Endothelial cell (in vitro differentiated cells): ENCODE data around the gene CTDSPL. TPM values are rescaled to one million over a fixed set of nuclear protein-coding genes. Genes with fewer than 3 reads are reported as not detected.

Source experiments
- DNase-seq: peaks from one replicate; pipeline ENCODE4 v3.0.0; 2021; ENCODE audit warnings: low spot score
- H3K27ac Mint-ChIP-seq: one replicate; pipeline ENCODE4 v1.8.0; 2021; ENCODE audit warnings: mixed read lengths, inconsistent platforms; ENCODE audit not compliant: unreplicated experiment
- H3K27me3 Mint-ChIP-seq: one replicate; pipeline ENCODE4 v1.8.0; 2021; ENCODE audit warnings: mild to moderate bottlenecking, moderate library complexity, mixed read lengths, inconsistent platforms; ENCODE audit not compliant: unreplicated experiment
- H3K36me3 Mint-ChIP-seq: one replicate; pipeline ENCODE4 v1.8.0; 2021; ENCODE audit warnings: mild to moderate bottlenecking, low read depth, mixed read lengths, inconsistent platforms; ENCODE audit not compliant: unreplicated experiment
- H3K4me1 Mint-ChIP-seq: one replicate; pipeline ENCODE4 v1.8.0; 2021; ENCODE audit warnings: mild to moderate bottlenecking, mixed read lengths, inconsistent platforms; ENCODE audit not compliant: unreplicated experiment
- H3K4me3 Mint-ChIP-seq: one replicate; pipeline ENCODE4 v1.8.0; 2021; ENCODE audit warnings: mild to moderate bottlenecking, mixed read lengths, inconsistent platforms; ENCODE audit not compliant: unreplicated experiment
- H3K9me3 Mint-ChIP-seq: one replicate; pipeline ENCODE4 v1.8.0; 2021; ENCODE audit warnings: mixed read lengths, inconsistent platforms; ENCODE audit not compliant: unreplicated experiment
- CTCF ChIP-seq: fragments of 200-600 bp; sonication (generic); IDR thresholded peaks from one replicate; pipeline ENCODE4 v1.5.0; 2021; ENCODE audit warnings: antibody characterized with exemption; ENCODE audit not compliant: unreplicated experiment
- total RNA-seq: library from RNA; stranded (reverse); fragmentation: NEBNext Ultra II Directional; extraction: Animal tissue kit (Norgen Biotek cat#: 25700); gene quantifications from one replicate; pipeline ENCODE4 v1.2.1, GENCODE V29; 2021; ENCODE audit not compliant: unreplicated experiment

The CTDSPL gene
- total RNA-seq, 1 donor from 2014 or later, result 71.4 TPM

- TF ChIP-seq CTCF, result no peak
- Mint-ChIP-seq H3K4me1 (peaks cover 32% of the 10 kb centered on the region), H3K4me3 (no peak overlapping the region)
These were observed 131.4 kb downstream of the CTDSPL start for GRCh38 chr3:37993067-37993455.

GRCh38 chr3:37993460-37993819 is 131.8 kb downstream of the CTDSPL start:
- Mint-ChIP-seq H3K36me3 (peaks cover 8% of the 10 kb centered on the region), H3K27me3 (peaks cover 18% of the 10 kb centered on the region), H3K27ac (peak overlapping the region; percentile 52), H3K4me1 (peaks cover 29% of the 10 kb centered on the region), H3K9me3 (no peaks in the 10 kb centered on the region), H3K4me3 (peak overlapping the region; percentile 90)
- no peak for DNase-seq
- TF ChIP-seq CTCF, result no peak

More at GRCh38 chr3:37993067-37993455, 131.4 kb downstream of the CTDSPL start:
- Mint-ChIP-seq H3K9me3 (no peaks in the 10 kb centered on the region), H3K27me3 (peaks cover 18% of the 10 kb centered on the region), H3K27ac (no peak overlapping the region), H3K36me3 (peaks cover 8% of the 10 kb centered on the region)
- no peak for DNase-seq

- Mint-ChIP-seq H3K27me3 (peaks cover 18% of the 10 kb centered on the region), H3K27ac (peak overlapping the region; percentile 75)
- peak; percentile 52 for DNase-seq
These were observed 132.3 kb downstream of the CTDSPL start for GRCh38 chr3:37993820-37994638.

GRCh38 chr3:37994639-37994972 is 132.9 kb downstream of the CTDSPL start:
- Mint-ChIP-seq H3K4me1 (peaks cover 27% of the 10 kb centered on the region), H3K9me3 (no peaks in the 10 kb centered on the region), H3K27ac (peak overlapping the region; percentile 57), H3K36me3 (peaks cover 12% of the 10 kb centered on the region), H3K27me3 (peaks cover 18% of the 10 kb centered on the region), H3K4me3 (peak overlapping the region; percentile 90)
- DNase-seq, result no peak
- no peak for TF ChIP-seq CTCF

More at GRCh38 chr3:37993820-37994638, 132.3 kb downstream of the CTDSPL start:
- peaks cover 8% of the 10 kb centered on the region for H3K36me3 Mint-ChIP-seq
- no peaks in the 10 kb centered on the region for H3K9me3 Mint-ChIP-seq
- peaks cover 28% of the 10 kb centered on the region for H3K4me1 Mint-ChIP-seq
- H3K4me3 Mint-ChIP-seq, result peak overlapping the region; percentile 90
- no peak for TF ChIP-seq CTCF
